Pons (tissue), 1 donor: ENCODE measurements around the gene MYO1C.

Experiments used
- DNase-seq: peaks from one replicate; pipeline ENCODE4 v3.0.0-alpha.2; 2016; ENCODE audit warnings: low spot score

The MYO1C gene

DNA sequence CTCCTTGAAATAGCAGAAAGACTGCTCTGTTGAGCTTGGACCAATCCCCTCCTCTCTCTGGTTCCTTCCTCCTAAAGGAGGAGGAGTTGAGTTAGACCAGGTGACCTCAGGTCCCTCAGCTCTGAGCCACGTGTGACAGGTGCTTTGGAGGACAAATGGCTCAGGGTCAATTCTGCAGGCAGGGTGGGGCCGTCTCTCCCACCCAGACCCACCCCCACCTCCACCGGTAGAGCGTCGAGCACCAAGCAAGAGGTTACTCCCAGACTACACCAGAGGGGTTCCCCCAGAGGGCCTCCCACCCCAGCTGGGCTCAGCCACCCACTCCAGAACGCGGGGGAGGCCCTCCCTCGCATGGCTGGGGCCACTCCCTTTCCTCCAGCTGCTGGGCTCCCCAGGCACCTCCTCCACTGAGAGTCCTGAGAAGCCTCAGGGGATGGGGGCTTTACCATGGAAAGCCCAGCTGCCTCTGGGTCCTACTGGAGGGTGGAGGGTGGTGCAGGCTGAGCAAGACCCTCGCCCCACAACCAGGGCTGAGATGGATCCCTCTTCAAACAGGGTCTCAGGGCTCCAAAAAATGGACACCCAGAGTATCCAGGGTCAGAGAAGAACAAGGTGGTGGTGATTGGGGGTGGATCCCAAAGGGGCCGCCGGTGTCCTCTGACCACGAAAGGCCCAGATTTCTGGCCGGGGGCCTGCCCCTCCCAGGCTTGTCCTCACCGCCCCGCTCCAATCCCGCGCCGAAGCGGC, 7.6 kb downstream of the MYO1C start:
- peak; percentile 43 for DNase-seq

DNA sequence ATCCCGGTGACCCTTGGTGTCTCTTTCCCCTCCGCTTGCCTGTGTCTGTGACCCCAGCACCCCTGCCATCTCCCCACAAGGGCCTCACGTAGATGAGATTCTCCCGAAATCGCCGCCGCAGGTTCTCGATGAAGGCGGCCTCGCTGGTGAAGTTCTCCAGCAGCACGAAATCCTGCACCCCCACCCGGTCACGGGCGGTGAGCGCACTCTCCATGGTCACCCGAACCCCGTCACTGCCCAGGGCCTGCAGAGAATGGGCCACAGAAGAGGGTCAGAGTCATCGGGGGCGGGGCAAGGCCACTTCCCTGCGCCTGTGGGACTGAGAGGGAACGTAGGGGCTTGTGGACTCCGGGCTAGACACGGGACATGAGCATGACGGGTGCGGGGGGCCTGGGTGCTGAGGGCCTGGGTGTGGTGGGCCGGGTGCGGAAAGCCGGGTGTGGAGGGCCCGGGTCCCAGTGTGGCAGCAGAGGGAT, 8.4 kb downstream of the MYO1C start:
- no peak for DNase-seq

DNA sequence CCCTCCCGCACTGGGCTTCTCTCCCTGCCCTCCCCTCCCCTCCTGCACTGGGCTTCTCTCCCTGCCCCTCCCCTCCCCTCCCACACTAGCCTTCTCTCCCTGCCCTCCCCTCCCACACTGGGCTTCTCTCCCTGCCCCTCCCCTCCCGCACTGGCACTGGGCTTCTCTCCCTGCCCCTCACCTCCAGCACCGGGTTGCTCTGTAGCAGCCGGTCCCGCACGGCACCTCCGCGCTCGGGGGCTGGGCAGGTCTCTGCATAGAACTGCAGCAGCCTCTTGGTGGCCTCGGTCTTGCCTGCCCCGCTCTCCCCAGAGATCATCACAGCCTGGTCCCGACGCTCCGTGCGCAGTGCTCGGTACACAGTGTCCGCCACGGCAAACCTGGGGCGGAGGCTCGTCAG, 9.8 kb downstream of the MYO1C start:
- no peak for DNase-seq

DNA sequence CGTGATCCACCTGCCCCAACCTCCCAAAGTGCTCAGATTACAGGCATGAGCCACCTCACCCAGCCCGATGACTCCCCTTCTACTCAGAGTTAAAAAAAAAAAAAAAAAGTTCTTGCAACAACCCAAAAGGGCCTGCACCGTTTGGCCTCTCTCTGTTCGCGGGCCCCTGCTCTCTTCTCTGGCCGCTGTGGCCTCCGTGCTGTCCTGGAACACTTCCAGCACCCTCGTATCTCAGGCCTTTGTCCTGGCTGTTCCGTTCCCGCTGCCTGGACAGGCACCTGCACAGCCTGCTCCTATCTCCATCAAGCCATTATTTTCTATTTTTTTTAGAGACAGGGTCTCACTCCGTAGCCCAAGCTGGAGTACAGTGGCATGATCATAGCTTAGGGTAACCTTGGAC, 10.8 kb downstream of the MYO1C start:
- DNase-seq = no peak

DNA sequence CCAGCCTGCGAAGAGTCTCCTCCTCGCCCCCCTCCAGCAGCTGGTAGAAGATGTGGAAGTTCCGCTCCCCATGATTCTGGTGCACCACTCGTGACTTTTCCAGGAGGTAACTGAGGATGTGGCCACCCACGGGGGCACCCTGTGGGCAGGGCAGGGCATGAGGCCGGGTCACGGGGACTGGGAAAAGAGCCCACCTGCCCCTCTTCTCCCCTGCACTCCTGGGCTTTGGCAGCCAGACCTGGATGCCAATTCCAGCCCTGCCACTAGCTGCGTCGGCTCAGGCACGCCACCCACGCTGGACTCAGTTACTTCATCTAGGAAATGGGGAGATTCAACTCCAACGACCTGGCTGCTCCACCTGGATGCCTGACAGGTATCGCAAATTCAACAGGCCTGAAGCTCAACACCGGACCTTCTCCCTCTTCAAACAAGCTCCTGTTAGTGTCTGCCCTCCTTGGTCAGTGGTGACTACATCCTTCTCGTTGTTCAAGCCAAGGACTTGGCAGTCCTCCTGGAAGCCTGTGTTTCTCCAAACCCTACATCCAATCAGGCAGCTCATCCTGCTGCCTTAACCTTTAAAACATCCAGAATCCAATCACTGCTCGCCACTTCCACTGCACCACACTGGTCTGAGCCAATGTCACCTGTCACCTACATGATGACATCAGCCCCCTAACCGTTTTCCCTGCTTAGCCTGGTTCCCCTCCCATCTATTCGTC, 11.6 kb downstream of the MYO1C start:
- DNase-seq = no peak

DNA sequence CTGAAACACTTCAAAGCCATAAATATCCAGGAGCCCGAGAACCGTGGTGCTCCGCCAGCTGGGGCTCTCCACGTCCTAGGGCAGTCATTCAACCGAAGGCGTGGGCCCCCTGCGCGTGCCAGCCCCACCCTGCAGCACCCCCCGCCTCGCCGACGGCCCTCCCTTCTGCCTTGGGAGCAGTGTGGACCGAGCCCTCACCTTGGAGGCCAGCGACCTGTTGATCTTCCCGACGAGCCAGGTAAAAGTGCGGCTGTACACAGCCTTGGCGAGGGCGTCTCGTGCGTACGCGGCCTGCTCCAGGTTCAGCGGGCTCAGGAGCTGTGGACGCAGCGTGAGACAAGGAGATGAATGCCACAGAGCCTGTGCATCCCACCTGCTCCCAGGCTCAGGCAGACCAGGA, 14.1 kb downstream of the MYO1C start:
- DNase-seq = no peak

DNA sequence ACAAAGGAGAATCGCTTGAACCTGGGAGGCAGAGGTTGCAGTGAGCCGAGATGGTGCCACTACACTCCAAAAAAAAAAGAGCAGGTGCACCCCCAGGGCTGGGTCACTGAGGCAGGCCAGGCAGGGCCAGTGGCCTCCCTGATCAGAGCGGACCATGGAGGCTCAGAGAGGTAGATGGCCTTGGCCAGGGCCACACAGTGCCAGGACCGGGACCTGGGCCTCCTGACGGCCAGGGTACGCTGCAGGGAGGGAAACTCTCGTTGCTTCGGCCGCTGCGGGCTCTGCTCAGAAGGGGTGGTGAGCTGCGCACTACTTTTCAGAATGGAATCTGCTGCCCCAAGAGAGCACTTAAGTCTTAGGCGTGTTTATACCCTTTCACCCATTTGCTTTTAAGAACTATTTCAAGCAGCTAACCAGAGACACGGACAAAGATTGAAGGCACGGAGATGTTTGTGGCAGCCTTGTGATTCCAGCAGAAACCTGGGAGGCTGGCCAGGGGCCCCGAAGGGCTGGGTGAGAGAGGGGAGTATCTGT, 17.1 kb downstream of the MYO1C start:
- DNase-seq = no peak

DNA sequence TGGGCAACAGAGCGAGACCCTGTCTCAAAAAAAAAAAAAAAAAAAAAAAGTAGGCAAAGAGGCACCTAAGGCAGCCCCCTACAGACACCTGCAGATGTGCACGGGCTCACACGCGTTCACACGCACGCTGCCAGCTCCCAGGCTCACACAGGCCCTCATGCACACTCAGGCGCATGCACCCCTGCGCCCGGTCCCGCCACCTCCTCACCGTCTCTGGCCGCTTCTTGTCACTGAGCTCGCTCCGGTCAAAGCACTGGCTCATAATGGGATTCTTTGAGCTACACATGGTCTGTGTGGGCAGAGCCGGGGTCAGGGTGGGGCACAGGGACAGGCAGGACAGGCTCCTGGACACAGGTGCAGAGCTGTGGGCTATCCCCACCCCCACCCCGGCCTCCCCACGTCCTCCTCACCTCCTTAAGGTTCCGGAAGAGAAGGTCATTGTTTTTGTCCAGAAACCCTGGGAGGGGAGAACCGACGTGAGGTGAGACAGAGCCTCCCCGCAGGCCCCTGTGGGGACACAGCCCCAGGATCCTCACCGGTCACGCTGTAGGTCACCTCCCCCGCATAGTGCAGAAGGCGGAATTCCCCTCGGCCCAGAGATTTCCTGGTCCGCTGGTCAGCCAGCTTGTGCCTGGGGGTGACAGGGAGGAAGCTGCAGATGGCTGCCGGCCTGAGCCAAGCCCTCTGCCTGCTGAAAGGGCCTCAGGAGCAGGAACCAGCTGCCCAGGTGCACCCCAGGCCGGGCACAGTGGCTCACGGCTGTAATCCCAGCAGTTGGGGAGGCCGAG, 17.9 kb downstream of the MYO1C start:
- no peak for DNase-seq

DNA sequence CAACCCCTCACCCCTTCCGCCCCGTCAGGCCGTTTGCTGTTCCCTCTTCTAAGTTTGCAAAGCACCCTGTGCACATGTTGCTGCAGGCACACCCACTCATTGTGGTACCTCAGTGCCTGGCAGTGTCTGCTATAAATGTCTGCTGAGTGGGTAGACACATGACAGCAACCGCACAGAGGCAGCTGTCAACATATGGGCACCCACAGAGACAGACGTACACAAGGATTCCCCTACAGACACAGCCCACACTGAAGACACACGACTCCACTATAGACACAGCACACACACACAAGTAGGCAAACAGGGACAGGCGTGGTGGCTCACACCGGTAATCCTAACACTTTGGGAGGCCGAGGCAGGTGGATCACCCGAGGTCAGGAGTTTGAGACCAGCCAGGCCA, 18.6 kb downstream of the MYO1C start:
- DNase-seq = no peak

DNA sequence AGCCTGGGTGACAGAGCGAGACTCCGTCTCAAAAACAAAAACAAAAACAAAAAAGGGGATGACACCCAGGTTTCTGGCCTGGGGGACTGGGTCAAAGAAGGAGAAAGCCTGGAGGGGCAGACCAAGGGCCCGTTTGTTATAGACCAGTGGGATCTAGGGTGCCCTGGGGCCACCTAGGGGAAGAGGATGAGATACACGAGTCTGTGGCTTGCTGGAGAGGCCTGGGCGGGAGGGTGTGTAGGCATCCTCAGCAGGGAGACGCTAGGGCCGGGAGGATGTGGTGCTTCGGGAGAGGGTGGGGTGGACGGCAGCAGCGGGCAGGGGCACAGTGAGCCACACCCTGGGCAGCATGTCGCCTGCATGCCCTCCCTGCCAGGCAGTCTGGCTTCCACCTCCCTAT, 19.3 kb downstream of the MYO1C start:
- no peak for DNase-seq

DNA sequence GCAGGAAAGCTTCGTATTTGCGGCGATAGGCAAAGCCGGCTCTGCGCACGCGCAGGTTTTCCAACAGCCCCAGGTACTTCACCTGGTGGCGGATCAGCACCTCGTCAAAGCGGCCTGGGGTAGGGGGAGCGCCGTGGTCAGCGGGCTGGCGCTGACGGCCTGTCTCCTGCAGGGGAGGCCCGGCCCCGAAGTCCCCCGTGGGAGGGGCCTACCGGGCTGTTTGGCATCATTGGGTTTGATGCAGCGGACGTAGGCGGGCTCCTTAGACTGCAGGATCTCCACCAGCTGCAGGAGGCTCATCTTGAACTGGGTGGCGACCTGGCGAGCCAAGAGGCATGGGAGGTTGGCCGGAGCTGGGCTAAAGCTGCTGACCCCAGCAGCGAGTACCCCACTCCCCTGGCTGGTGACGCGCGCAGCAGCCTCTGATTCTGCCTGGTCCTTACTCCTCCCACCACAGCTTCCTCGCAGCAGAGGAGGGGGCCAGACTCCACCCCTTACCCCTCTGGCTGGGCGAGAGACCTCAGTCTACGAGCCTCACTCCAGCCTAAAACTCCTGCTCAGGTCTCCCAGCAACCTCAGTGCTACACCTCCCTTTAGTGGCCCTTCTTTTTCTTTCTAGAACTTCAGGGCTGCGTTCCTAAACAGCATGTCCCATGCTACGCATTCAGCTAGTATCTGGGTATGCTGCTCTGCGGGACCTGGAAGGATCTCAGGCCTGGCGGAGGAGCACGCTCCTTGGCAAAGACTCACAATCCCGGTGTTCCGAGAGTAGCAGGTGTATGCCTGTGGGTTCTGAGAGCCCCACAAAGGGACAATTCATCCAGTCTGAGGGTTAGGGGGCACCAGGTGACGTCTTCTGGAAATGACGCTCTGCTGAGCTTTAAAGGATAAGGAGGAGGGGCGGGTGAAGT, 20.3 kb downstream of the MYO1C start:
- DNase-seq = no peak

DNA sequence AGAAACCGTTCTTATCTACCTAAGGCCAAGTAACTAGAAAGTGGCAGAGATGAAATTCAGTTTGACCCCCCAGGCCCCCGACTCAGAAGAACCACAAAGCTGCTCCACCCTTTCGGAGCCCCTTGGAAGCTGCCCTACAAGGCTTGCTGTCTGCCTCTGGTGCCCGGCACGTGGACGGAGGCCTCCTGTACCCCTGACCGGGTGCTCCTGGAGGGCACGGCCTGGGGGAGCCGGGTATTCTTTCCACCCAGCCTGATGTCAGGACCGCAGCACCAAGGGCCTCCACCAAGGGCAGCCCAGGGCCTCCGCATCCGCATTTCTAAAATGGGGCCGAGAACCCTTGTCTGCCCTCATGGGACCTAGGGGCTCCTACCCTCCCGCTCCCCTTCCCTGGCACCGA, 21.0 kb downstream of the MYO1C start:
- no peak for DNase-seq

DNA sequence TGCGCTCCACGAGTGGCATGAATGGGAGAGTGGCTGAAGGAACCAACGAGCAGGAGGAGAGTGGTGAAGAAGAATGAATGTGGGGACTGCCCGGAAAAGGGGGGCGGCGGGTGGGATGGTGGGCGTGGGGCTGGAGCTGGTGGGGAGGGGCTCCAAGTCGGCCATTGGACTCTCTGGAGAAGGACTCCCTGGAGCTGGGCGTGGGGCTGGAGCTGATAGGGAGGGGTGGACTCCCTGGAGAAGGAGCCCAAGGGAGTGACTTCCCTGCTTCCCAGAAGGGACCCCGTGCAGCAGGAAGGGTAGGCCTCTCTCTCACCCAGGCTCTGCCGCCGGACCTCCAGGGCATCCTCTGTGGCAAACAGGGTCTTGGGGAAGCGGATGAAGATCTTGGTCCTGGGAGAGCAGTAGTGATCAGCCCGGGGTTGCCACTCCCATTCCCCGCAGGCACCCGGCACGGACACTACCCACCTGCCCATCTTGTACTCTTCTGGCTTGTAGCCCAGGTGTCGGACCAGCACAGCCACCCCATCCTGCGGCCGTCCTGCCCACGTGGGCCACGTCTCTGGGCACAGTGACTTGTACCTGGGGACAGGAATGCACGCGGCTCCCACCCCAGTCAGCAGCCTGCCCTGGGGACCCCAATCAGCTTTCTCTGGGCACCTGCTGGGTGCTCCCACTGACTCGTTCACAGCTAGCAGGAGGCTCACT, 21.6 kb downstream of the MYO1C start:
- DNase-seq = no peak

DNA sequence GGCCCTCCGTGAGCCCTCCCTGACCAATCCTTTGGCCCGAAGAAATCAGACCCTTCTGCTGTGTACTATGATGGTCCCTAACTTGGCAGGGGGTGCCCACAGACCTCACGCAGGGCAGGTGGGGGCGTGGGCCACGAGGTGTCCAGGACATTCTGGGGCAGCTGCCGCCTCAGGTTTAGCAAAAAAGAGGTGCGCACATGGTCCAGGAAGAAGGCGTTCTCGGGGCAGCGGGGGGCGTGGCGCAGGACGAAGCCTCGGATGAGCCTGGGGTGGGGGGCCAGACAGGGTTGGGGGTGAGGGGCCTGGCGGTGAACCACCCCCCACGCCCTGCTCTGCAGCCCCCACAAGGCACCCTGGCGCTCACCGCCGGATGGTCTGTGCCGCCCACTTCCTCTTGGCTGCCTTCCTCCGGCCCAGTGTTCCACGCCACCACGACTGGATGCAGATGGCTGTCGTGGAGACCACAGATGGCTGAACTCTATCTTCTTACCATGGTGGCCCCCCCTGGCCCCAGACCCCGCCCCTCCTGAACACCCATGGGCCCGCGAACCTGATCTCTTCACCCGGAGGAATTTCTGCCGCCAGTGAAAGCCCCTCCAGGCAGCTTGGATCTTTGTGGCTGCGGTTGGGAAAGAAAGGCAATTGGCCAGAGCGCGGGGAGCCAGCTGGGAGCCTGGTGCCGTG, 22.3 kb downstream of the MYO1C start:
- DNase-seq = no peak

DNA sequence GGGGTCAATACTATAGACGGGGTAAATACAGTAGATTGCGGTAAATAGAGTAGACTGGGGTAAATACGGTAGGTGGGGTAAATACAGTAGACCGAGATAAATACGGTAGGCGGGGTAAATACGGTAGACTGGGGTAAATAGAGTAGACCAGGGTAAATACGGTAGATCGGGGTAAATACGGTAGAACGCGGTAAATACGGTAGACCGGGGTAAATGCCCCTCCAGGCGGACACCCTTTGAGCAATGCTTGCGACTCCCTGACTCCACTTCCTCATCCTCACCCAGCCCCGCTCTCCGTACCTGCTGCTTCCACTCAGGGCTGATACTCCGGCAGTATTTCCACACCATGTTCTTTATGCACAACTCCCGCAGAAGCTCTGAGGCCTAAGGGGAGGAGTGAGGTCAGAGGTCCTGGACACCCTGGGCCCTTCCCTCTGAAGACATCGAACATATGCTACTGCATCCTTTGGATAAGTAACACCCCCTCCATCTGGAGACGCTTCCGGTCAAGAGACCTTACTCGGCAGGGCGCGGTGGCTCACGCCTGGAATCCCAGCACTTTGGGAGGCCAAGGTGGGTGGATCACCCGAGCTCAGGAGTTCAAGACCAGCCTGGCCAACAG, 23.1 kb downstream of the MYO1C start:
- DNase-seq = no peak

DNA sequence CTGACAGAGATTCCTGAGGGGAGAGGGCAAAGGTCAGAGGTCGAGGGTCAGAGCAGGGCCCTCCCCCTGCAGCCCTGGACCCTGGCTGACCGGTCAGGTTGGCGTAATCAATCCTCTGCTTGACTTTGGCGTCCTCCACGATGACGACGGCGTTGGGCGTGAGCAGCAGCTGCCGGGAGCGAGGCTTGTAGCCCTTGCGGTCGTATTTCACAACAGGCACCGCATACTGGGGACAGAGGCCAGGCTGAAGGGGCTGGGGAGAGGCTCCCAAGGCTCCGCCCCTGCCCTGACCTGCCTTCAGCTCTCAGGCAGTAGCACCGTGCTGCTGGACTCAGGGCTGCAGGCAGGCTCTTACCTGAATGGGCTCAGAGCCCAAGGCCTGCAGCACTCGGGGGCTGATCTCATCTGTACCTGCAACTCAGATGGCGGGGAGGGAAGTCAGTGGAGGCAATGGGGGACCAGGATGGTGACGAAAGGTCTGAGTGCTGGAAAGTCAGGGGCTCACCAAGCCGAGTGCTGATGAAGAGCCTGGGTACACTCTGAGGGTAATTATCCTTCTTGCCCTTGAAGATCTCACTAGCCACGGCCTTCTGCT, 24.5 kb downstream of the MYO1C start:
- DNase-seq = no peak

DNA sequence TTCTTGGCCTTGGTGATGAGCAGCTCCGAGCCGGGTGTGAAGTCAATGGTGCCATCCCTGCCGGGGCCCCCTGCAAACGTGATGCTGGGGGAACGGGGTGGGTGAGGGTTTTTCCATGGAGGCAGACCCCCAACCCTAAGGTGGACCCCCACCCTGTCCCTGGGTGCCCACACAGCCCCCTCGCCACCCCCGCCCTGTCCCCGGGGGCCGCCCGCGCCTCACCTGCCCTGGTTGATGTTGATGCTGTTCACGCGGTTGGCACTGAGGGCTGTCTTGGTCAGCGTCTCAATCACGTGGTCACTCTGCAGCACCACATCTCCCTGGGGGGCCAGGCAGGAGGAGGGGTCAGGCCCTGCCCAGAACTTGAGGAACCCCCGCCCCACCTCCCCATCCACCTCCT, 25.2 kb downstream of the MYO1C start:
- no peak for DNase-seq

DNA sequence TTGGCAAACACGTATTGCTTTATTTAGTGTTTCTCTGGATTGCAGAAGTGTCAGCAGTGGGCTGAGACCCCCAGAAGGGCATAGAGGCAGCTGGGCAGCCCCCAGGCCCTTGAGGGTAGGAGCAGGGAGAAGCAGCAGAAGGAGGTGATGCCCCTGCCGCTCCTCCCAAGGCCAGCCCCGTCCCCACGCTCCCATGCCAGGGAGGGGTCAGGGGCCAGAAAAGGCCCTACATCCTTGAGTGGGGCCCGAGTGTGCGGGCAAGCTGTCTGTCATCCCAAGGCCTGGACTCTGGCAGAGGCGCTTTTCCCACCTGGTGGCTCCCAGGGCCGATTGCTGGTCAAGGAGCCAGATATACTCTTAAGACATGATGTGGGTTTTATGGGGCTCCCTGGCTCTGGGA, 28.3 kb downstream of the MYO1C start:
- no peak for DNase-seq
